ENCODE data around the gene STRIP2. TPM values are rescaled to one million over a fixed set of nuclear protein-coding genes. Genes with fewer than 3 reads are reported as not detected.
A peak's percentile ranks its signal among the peaks of the same experiment; 100 is the strongest.
"Not testable (repeated sequence)": the region's sequence is repeated elsewhere in the genome, so short reads cannot be mapped to it uniquely, and the experiment has no call there.

STRIP2 gene
- total RNA-seq, 1 donor from 2014 or later, result 73.5 TPM

- H3K4me3 Mint-ChIP-seq (ENCODE audit: low read depth), result no peak overlapping the region
- H3K9me3 Mint-ChIP-seq, result no peaks in the 10 kb centered on the region
- no peaks in the 10 kb centered on the region for H3K4me1 Mint-ChIP-seq (ENCODE audit: low read depth)
- intact Hi-C loops (cut with micrococcal nuclease), result no loop called here
- no peak overlapping the region for H3K27ac Mint-ChIP-seq
- H3K27me3 Mint-ChIP-seq (ENCODE audit: low read depth), result no peaks in the 10 kb centered on the region
- H3K36me3 Mint-ChIP-seq (ENCODE audit: low read depth), result no peaks in the 10 kb centered on the region
- DNase-seq (ENCODE audit: low spot score), result no peak
Observed at GRCh38 chr7:129512192-129512591, 78.0 kb downstream of the STRIP2 start.

- Mint-ChIP-seq H3K27ac (no peak overlapping the region), H3K4me3 (ENCODE audit: low read depth) (no peak overlapping the region), H3K36me3 (ENCODE audit: low read depth) (no peaks in the 10 kb centered on the region), H3K4me1 (ENCODE audit: low read depth) (no peaks in the 10 kb centered on the region), H3K9me3 (no peaks in the 10 kb centered on the region), H3K27me3 (ENCODE audit: low read depth) (peaks cover 2% of the 10 kb centered on the region)
- intact Hi-C loops (cut with micrococcal nuclease), result no loop called here
- no peak for DNase-seq (ENCODE audit: low spot score)
Observed at GRCh38 chr7:129513546-129513945, 79.3 kb downstream of the STRIP2 start.

GRCh38 chr7:129514683-129515082 is 80.5 kb downstream of the STRIP2 start:
- Mint-ChIP-seq H3K36me3 (ENCODE audit: low read depth) (no peaks in the 10 kb centered on the region), H3K4me3 (ENCODE audit: low read depth) (no peak overlapping the region)

GRCh38 chr7:129515381-129515780 is 81.1 kb downstream of the STRIP2 start:
- Mint-ChIP-seq H3K27ac (no peak overlapping the region), H3K9me3 (no peaks in the 10 kb centered on the region), H3K27me3 (ENCODE audit: low read depth) (peaks cover 7% of the 10 kb centered on the region), H3K4me1 (ENCODE audit: low read depth) (no peaks in the 10 kb centered on the region), H3K36me3 (ENCODE audit: low read depth) (no peaks in the 10 kb centered on the region), H3K4me3 (ENCODE audit: low read depth) (no peak overlapping the region)
- intact Hi-C loops (cut with micrococcal nuclease), result no loop called here
- no peak for DNase-seq (ENCODE audit: low spot score)

More at GRCh38 chr7:129514683-129515082, 80.5 kb downstream of the STRIP2 start:
- intact Hi-C loops (cut with micrococcal nuclease), result no loop called here
- H3K27me3 Mint-ChIP-seq (ENCODE audit: low read depth), result peaks cover 4% of the 10 kb centered on the region
- no peak for DNase-seq (ENCODE audit: low spot score)
- no peak overlapping the region for H3K27ac Mint-ChIP-seq
- H3K9me3 Mint-ChIP-seq, result no peaks in the 10 kb centered on the region
- H3K4me1 Mint-ChIP-seq (ENCODE audit: low read depth), result no peaks in the 10 kb centered on the region

- H3K4me1 Mint-ChIP-seq (ENCODE audit: low read depth), result no peaks in the 10 kb centered on the region
- no peak overlapping the region for H3K4me3 Mint-ChIP-seq (ENCODE audit: low read depth)
- H3K9me3 Mint-ChIP-seq, result no peaks in the 10 kb centered on the region
- H3K27me3 Mint-ChIP-seq (ENCODE audit: low read depth), result peaks cover 16% of the 10 kb centered on the region
- H3K27ac Mint-ChIP-seq, result no peak overlapping the region
- no peaks in the 10 kb centered on the region for H3K36me3 Mint-ChIP-seq (ENCODE audit: low read depth)
- intact Hi-C loops (cut with micrococcal nuclease), result no loop called here
- DNase-seq (ENCODE audit: low spot score), result no peak
Observed at GRCh38 chr7:129517931-129518330, 83.7 kb downstream of the STRIP2 start.

- Mint-ChIP-seq H3K27ac (no peak overlapping the region), H3K9me3 (no peaks in the 10 kb centered on the region), H3K36me3 (ENCODE audit: low read depth) (no peaks in the 10 kb centered on the region), H3K4me3 (ENCODE audit: low read depth) (no peak overlapping the region), H3K4me1 (ENCODE audit: low read depth) (no peaks in the 10 kb centered on the region), H3K27me3 (ENCODE audit: low read depth) (peaks cover 19% of the 10 kb centered on the region)
- intact Hi-C loops (cut with micrococcal nuclease), result no loop called here
- DNase-seq (ENCODE audit: low spot score), result no peak
Observed at GRCh38 chr7:129519464-129519863, 85.2 kb downstream of the STRIP2 start.

GRCh38 chr7:129522088-129522970 is 88.1 kb downstream of the STRIP2 start:
- Mint-ChIP-seq H3K4me3 (ENCODE audit: low read depth) (no peak overlapping the region), H3K4me1 (ENCODE audit: low read depth) (no peaks in the 10 kb centered on the region), H3K36me3 (ENCODE audit: low read depth) (no peaks in the 10 kb centered on the region), H3K27ac (no peak overlapping the region), H3K27me3 (ENCODE audit: low read depth) (peaks cover 21% of the 10 kb centered on the region), H3K9me3 (no peaks in the 10 kb centered on the region)
- intact Hi-C loops (cut with micrococcal nuclease), result no loop called here
- no peak for DNase-seq (ENCODE audit: low spot score)

GRCh38 chr7:129522971-129523340 is 88.7 kb downstream of the STRIP2 start:
- Mint-ChIP-seq H3K27me3 (ENCODE audit: low read depth) (peaks cover 20% of the 10 kb centered on the region), H3K27ac (no peak overlapping the region), H3K4me3 (ENCODE audit: low read depth) (no peak overlapping the region), H3K36me3 (ENCODE audit: low read depth) (no peaks in the 10 kb centered on the region), H3K9me3 (no peaks in the 10 kb centered on the region), H3K4me1 (ENCODE audit: low read depth) (no peaks in the 10 kb centered on the region)
- no peak for DNase-seq (ENCODE audit: low spot score)
- intact Hi-C loops (cut with micrococcal nuclease), result no loop called here

GRCh38 chr7:129523924-129524323 is 89.7 kb downstream of the STRIP2 start:
- peaks cover 19% of the 10 kb centered on the region for H3K27me3 Mint-ChIP-seq (ENCODE audit: low read depth)

GRCh38 chr7:129524405-129524804 is 90.2 kb downstream of the STRIP2 start:
- DNase-seq (ENCODE audit: low spot score); H3K36me3 Mint-ChIP-seq (ENCODE audit: low read depth); H3K9me3 Mint-ChIP-seq; H3K27ac Mint-ChIP-seq; H3K4me3 Mint-ChIP-seq (ENCODE audit: low read depth); intact Hi-C loops (cut with micrococcal nuclease); H3K4me1 Mint-ChIP-seq (ENCODE audit: low read depth): not testable (repeated sequence)
- H3K27me3 Mint-ChIP-seq (ENCODE audit: low read depth), result peaks cover 19% of the 10 kb centered on the region

More at GRCh38 chr7:129523924-129524323, 89.7 kb downstream of the STRIP2 start:
- Mint-ChIP-seq H3K4me1 (ENCODE audit: low read depth) (no peaks in the 10 kb centered on the region), H3K27ac (no peak overlapping the region), H3K4me3 (ENCODE audit: low read depth) (no peak overlapping the region), H3K36me3 (ENCODE audit: low read depth) (no peaks in the 10 kb centered on the region), H3K9me3 (no peaks in the 10 kb centered on the region)
- DNase-seq (ENCODE audit: low spot score), result no peak
- intact Hi-C loops (cut with micrococcal nuclease), result no loop called here

- intact Hi-C loops (cut with micrococcal nuclease), result no loop called here
- Mint-ChIP-seq H3K9me3 (no peaks in the 10 kb centered on the region), H3K27ac (no peak overlapping the region), H3K27me3 (ENCODE audit: low read depth) (peaks cover 13% of the 10 kb centered on the region), H3K36me3 (ENCODE audit: low read depth) (no peaks in the 10 kb centered on the region), H3K4me1 (ENCODE audit: low read depth) (no peaks in the 10 kb centered on the region), H3K4me3 (ENCODE audit: low read depth) (no peak overlapping the region)
- no peak for DNase-seq (ENCODE audit: low spot score)
Observed at GRCh38 chr7:129525225-129525862, 91.1 kb downstream of the STRIP2 start.

GRCh38 chr7:129529643-129530042 is 95.4 kb downstream of the STRIP2 start:
- intact Hi-C loops (cut with micrococcal nuclease), result loop anchor here (2.0 kb wide), 2 partner anchors 27 to 57 kb away; partner anchors contain the start of gene SMKR1
- no peak overlapping the region for H3K4me3 Mint-ChIP-seq (ENCODE audit: low read depth)
- no peaks in the 10 kb centered on the region for H3K36me3 Mint-ChIP-seq (ENCODE audit: low read depth)
- H3K27ac Mint-ChIP-seq, result no peak overlapping the region
- DNase-seq (ENCODE audit: low spot score), result no peak
- H3K4me1 Mint-ChIP-seq (ENCODE audit: low read depth), result peaks cover 10% of the 10 kb centered on the region
- H3K27me3 Mint-ChIP-seq (ENCODE audit: low read depth), result peaks cover 2% of the 10 kb centered on the region
- H3K9me3 Mint-ChIP-seq, result no peaks in the 10 kb centered on the region

- peak overlapping the region; percentile 59 for H3K27ac Mint-ChIP-seq
- intact Hi-C loops (cut with micrococcal nuclease), result loop anchor here (2.0 kb wide), 2 partner anchors 28 to 58 kb away; partner anchors contain the start of gene SMKR1
Observed at GRCh38 chr7:129530795-129531391, 96.7 kb downstream of the STRIP2 start.

More at GRCh38 chr7:129530795-129531391, 96.7 kb downstream of the STRIP2 start:
- Mint-ChIP-seq H3K36me3 (ENCODE audit: low read depth) (no peaks in the 10 kb centered on the region), H3K4me3 (ENCODE audit: low read depth) (no peak overlapping the region), H3K27me3 (ENCODE audit: low read depth) (no peaks in the 10 kb centered on the region), H3K4me1 (ENCODE audit: low read depth) (peaks cover 13% of the 10 kb centered on the region), H3K9me3 (no peaks in the 10 kb centered on the region)
- no peak for DNase-seq (ENCODE audit: low spot score)
